Lung (tissue), 12 donors: Measurements from ENCODE around the gene ZBED4. TPM values are rescaled to one million over a fixed set of nuclear protein-coding genes. Genes with fewer than 3 reads are reported as not detected.

Experiments
- ATAC-seq: fragments of 200-7000 bp; cut with Tn5 transposase; one replicate; pipeline ENCODE4 v1.9.1; 2020; ENCODE audit warnings: moderate number of reproducible peaks; ENCODE audit not compliant: insufficient read depth, low FRiP score
- DNase-seq, 3 donors: peaks; one replicate each; pipeline ENCODE4 v3.0.0-alpha.2; 2013 to 2017
- H3K27ac ChIP-seq, 2 donors: one replicate each; pipeline ENCODE4 v1.5.1; 2013; ENCODE audit warnings: mild to moderate bottlenecking in 2 of 2, moderate library complexity in 2 of 2, control low read depth in 1 of 2, inconsistent platforms in 1 of 2, low read depth in 1 of 2, low read length in 1 of 2
- H3K27me3 ChIP-seq, 3 donors: one replicate each; pipeline ENCODE4 v1.5.1; 2013; ENCODE audit warnings: low read length in 2 of 3; ENCODE audit not compliant: control insufficient read depth in 3 of 3, insufficient read depth in 3 of 3
- H3K36me3 ChIP-seq, 4 donors: one replicate each; pipeline ENCODE4 v1.5.1; 2013; ENCODE audit warnings: low read length in 4 of 4, mild to moderate bottlenecking in 1 of 4, moderate library complexity in 1 of 4; ENCODE audit not compliant: control insufficient read depth in 4 of 4, insufficient read depth in 4 of 4
- H3K4me1 ChIP-seq, 5 donors: one replicate each; pipeline ENCODE4 v1.5.1; 2013; ENCODE audit warnings: low read length in 5 of 5, mild to moderate bottlenecking in 2 of 5, moderate library complexity in 1 of 5; ENCODE audit not compliant: control insufficient read depth in 5 of 5, insufficient read depth in 5 of 5
- H3K4me3 ChIP-seq: one replicate; pipeline ENCODE4 v1.5.1; 2013; ENCODE audit warnings: mild to moderate bottlenecking, control low read depth, moderate library complexity
- H3K9ac ChIP-seq, 2 donors: one replicate each; pipeline ENCODE4 v1.5.1; 2013; ENCODE audit warnings: low read length in 2 of 2, control low read depth in 1 of 2; ENCODE audit not compliant: insufficient read depth in 1 of 2
- H3K9me3 ChIP-seq, 4 donors: one replicate each; pipeline ENCODE4 v1.5.1; 2013; ENCODE audit warnings: low read length in 3 of 4, mild to moderate bottlenecking in 1 of 4, moderate library complexity in 1 of 4; ENCODE audit not compliant: control insufficient read depth in 4 of 4, insufficient read depth in 3 of 4
- WGBS, 2 donors: extraction: QIAGEN DNeasy Blood & Tissue Kit; methylation state at CpG; one replicate each; pipeline ENCODE4 v1.1.7; 2013; 5-methylcytosine and 5-hydroxymethylcytosine counted together
- polyA plus RNA-seq, 2 donors: library from polyadenylated mRNA; stranded (reverse); fragments of 200-250 nt; gene quantifications; one replicate each; pipeline ENCODE4 v1.2.1, GENCODE V29; 2013
- total RNA-seq, 2 donors: library from RNA; depleted of rRNA in 1 of 2; stranded (reverse); fragments of >200 nt in 1 of 2; gene quantifications; one replicate each; pipeline ENCODE4 v1.2.1, GENCODE V29; 2014 to 2021
- TF ChIP-seq, protein P1 (sequence below): IDR thresholded peaks from 2 replicates; pipeline ENCODE4 v1.5.1; 2012; ENCODE audit warnings: mild to moderate bottlenecking; ENCODE audit errors: control extremely low read depth, extremely low read depth
- donor health status: control.
- donor health status: control.
- donor health status: Bipolar disorder and iron deficiency.
- donor health status: healthy.
- donor health status: DM: yes; HTN: yes; CAD: no.

Gene ZBED4
- total and polyA plus RNA-seq, 4 donors: 3.9 to 13.2 (median 9.1) TPM

DNA sequence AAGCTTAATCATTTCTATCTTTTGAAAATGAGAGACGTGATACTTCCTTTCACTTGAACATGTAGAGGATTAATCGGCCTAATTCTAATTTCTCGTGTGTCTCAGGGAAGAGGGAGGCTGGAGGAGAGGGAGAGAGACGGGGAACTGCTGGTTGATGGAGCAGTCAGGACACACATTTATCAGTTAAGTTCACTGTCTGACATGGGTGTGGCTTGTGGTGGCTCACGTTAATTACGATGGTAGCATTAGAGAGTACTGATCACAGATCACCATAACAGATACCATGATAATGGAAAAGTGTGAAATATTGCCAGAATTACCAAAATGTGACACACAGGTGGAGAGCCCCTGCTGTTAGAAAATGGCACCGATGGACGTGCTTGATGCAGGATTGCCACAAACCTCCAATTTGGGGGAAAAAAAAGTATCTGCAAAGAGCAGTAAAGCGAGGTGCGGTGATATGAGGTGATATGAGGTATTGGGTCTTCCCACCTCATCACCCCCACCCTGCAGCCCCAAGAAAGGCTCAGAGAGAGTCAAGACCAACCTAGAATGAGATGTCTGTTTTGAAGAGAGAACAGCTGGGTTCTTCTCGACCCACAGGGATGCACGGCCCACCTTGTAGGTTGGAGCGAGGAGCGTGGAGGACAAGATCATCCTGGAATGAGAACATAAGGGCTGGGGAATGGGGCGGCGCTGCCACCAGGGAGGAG is 19.7 kb downstream of the ZBED4 start:
- TF ChIP-seq, protein P1, sequence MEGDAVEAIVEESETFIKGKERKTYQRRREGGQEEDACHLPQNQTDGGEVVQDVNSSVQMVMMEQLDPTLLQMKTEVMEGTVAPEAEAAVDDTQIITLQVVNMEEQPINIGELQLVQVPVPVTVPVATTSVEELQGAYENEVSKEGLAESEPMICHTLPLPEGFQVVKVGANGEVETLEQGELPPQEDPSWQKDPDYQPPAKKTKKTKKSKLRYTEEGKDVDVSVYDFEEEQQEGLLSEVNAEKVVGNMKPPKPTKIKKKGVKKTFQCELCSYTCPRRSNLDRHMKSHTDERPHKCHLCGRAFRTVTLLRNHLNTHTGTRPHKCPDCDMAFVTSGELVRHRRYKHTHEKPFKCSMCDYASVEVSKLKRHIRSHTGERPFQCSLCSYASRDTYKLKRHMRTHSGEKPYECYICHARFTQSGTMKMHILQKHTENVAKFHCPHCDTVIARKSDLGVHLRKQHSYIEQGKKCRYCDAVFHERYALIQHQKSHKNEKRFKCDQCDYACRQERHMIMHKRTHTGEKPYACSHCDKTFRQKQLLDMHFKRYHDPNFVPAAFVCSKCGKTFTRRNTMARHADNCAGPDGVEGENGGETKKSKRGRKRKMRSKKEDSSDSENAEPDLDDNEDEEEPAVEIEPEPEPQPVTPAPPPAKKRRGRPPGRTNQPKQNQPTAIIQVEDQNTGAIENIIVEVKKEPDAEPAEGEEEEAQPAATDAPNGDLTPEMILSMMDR: no peak
- Histone ChIP-seq H3K27ac (no peak overlapping the region), H3K4me1 (no peaks in the 10 kb centered on the region), H3K36me3 (peaks cover 0 to 31% (median 5%) of the 10 kb centered on the region in 4 donors), H3K9me3 (peaks cover 0 to 9% (median 6%) of the 10 kb centered on the region in 4 donors), H3K27me3 (no peaks in the 10 kb centered on the region), H3K9ac (no peak overlapping the region), H3K4me3 (no peak overlapping the region)
- DNase-seq (no peak), ATAC-seq (no peak)
- WGBS, 2 donors: 87 to 94% methylated on average over 15 to 16 of the region's 16 CpGs

DNA sequence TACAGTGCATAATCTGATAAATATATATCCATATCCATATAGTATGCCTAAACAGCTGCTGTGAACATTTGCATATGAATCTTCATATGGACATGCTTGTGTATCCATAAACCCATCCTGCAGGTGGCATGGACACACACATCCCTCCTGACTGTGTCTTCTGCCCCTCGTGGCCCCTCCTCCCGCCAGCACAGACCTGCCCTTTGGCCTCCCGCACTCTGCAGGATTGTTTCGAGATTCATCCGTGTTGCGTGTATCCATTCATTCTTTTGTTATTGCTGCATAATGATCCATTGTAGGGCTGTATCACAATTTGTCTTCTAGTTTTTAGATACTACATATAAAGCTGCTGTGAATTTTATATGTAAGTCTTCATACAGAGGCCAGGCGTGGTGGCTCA is 24.0 kb downstream of the ZBED4 start:
- ATAC-seq (no peak), DNase-seq (no peak)
- Histone ChIP-seq H3K27ac (no peak overlapping the region), H3K36me3 (peaks cover 0 to 24% (median 3%) of the 10 kb centered on the region in 4 donors), H3K27me3 (no peaks in the 10 kb centered on the region), H3K9ac (no peak overlapping the region), H3K4me1 (peaks cover 0 to 8% (median 0%) of the 10 kb centered on the region in 5 donors), H3K4me3 (no peak overlapping the region), H3K9me3 (no peaks in the 10 kb centered on the region)
- 98% methylated on average over 7 of the region's 7 CpGs for WGBS, 2 donors
- TF ChIP-seq, protein P1: no peak

DNA sequence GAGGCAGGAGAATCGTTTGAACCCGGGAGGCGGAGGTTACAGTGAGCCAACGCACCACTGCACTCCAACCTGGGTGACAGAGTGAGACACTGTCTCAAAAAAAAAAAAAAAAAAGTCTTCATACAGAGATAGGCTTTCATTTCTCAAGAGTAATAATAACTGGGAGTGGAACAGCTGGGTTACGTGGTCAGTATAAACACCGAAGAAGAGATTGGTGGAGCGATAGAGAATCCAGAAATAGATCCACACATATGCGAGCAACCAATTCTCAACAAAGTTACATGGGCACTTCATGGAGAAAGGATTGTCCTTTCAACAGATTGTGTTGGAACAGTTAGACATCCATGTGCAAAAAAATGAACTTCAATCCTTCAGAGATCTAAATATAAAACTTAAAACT is 24.6 kb downstream of the ZBED4 start:
- H3K4me3 ChIP-seq: no peak overlapping the region
- ATAC-seq (no peak), DNase-seq (no peak)
- no peak overlapping the region for H3K27ac ChIP-seq
- H3K27me3 ChIP-seq: no peaks in the 10 kb centered on the region
- peaks cover 0 to 26% (median 4%) of the 10 kb centered on the region in 4 donors for H3K36me3 ChIP-seq
- H3K4me1 ChIP-seq: peaks cover 0 to 8% (median 0%) of the 10 kb centered on the region in 5 donors
- H3K9me3 ChIP-seq: no peaks in the 10 kb centered on the region
- no peak overlapping the region for H3K9ac ChIP-seq
- TF ChIP-seq, protein P1: no peak
- WGBS, 2 donors: 97 to 98% methylated on average over 8 of the region's 8 CpGs

DNA sequence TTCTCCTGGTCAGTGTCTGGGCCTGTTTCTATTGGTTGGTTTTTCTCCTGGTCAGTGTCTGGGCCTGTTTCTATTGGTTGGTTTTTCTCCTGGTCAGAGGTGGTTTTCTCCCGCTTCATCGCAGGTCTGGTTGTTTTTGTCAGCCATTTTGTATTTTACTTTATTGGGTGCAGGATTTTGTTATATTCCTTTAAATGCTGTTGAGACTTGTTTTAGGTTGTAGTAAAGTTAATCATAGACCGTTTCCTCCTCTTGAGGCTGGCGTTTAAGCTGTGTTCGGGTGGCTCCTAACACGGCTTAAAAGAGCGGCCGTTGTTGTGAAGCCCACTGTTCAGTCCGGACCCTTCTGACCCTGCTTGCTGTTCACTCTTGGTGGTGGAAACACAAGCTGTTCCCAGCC is 26.2 kb downstream of the ZBED4 start:
- Histone ChIP-seq H3K9ac (no peak overlapping the region), H3K4me1 (peaks cover 0 to 8% (median 0%) of the 10 kb centered on the region in 5 donors), H3K9me3 (peaks cover 0 to 2% (median 0%) of the 10 kb centered on the region in 4 donors), H3K27me3 (no peaks in the 10 kb centered on the region), H3K36me3 (peaks cover 0 to 33% (median 16%) of the 10 kb centered on the region in 4 donors), H3K4me3 (no peak overlapping the region), H3K27ac (no peak overlapping the region)
- DNase-seq (no peak), ATAC-seq (no peak)
- TF ChIP-seq, protein P1: no peak
- WGBS, 2 donors: 96% methylated on average over 9 of the region's 9 CpGs
